ENCODE results near the gene C1orf21.

DNA sequence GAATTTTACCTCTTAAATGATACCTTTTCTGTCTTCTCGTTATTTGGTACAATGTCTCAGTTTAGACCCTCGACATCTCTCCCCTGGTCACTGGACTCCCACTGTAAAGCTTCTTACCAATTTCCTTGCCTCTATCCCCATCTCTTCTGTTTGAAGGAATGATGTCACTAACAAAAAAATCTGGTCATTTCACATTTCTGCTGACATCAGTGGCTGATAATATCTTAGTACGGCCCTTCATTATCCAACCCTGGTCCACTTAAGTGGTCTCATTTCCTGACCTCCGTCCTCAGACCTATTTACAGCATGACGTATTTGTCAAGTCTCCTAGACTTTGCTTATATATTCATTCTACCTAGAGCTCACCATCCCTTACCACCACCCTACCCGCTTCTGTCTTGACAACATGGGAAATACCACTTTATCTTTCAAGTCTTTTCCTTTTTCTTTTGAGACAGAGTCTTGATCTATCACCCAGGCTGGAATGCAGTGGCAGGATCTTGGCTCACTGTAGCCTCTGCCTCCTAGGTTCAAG is 60.9 kb downstream of the C1orf21 start:
- no peak for TF ChIP-seq POLR2A (IDR thresholded peaks at IDR 0.05)
- TF ChIP-seq, protein P1, sequence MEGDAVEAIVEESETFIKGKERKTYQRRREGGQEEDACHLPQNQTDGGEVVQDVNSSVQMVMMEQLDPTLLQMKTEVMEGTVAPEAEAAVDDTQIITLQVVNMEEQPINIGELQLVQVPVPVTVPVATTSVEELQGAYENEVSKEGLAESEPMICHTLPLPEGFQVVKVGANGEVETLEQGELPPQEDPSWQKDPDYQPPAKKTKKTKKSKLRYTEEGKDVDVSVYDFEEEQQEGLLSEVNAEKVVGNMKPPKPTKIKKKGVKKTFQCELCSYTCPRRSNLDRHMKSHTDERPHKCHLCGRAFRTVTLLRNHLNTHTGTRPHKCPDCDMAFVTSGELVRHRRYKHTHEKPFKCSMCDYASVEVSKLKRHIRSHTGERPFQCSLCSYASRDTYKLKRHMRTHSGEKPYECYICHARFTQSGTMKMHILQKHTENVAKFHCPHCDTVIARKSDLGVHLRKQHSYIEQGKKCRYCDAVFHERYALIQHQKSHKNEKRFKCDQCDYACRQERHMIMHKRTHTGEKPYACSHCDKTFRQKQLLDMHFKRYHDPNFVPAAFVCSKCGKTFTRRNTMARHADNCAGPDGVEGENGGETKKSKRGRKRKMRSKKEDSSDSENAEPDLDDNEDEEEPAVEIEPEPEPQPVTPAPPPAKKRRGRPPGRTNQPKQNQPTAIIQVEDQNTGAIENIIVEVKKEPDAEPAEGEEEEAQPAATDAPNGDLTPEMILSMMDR (IDR thresholded peaks at IDR 0.05), result no peak

Data from body of pancreas (tissue), 4 donors.